Caco-2 (cell line): ENCODE data around the gene ZNF217. TPM values are rescaled to one million over a fixed set of nuclear protein-coding genes. Genes with fewer than 3 reads are reported as not detected.

Source experiments
- BruUV-seq: library from RNA; stranded (reverse); fragments of 400-500 nt; replicated peaks from 2 replicates; lab custom pipeline; 2021; lab: Mats Ljungman, UMichigan
- CTCF ChIA-PET: fragments of 300-600 bp; sonication (Branson Sonifier 250); formaldehyde crosslinking; loops from one replicate; lab custom pipeline; 2022; ENCODE audit warnings: antibody characterized with exemption; lab: Charles Lee
- POLR2A ChIA-PET: fragments of 300-600 bp; sonication (Branson Sonifier 250); formaldehyde crosslinking; loops from one replicate; lab custom pipeline; 2022; ENCODE audit warnings: antibody characterized with exemption; lab: Charles Lee
- DNase-seq, 2 experiments: peaks; one replicate each; pipeline versions ENCODE4 v3.0.0 to v3.0.0-alpha.2; 2020 to 2022
- H3K27me3 ChIP-seq: replicated peaks from 2 replicates; pipeline ENCODE4 v1.6.0; 2011; ENCODE audit warnings: low read length; ENCODE audit not compliant: control insufficient read depth, insufficient read depth
- H3K36me3 ChIP-seq: 2 replicates; pipeline ENCODE4 v1.5.1; 2011; ENCODE audit warnings: low read length; ENCODE audit not compliant: control insufficient read depth, insufficient read depth
- H3K4me1 ChIP-seq: fragments of 250-450 bp; sonication (Bioruptor Pico); 2 replicates; pipeline ENCODE4 v1.5.1; 2020; ENCODE audit warnings: mild to moderate bottlenecking
- H3K4me3 ChIP-seq: 2 replicates; pipeline ENCODE4 v1.5.1; 2011; ENCODE audit warnings: low read depth, mild to moderate bottlenecking, control low read depth, low read length
- H3K9me3 ChIP-seq: fragments of 250-450 bp; sonication (Bioruptor Pico); 2 replicates; pipeline ENCODE4 v1.5.1; 2020; ENCODE audit warnings: mild to moderate bottlenecking, moderate library complexity
- H3K27ac Mint-ChIP-seq: one replicate; pipeline ENCODE4 v1.8.0; 2022; ENCODE audit warnings: mixed read lengths; ENCODE audit not compliant: unreplicated experiment
- H3K27me3 Mint-ChIP-seq: one replicate; pipeline ENCODE4 v1.8.0; 2022; ENCODE audit warnings: mixed read lengths; ENCODE audit not compliant: insufficient read depth, unreplicated experiment
- H3K36me3 Mint-ChIP-seq: one replicate; pipeline ENCODE4 v1.8.0; 2022; ENCODE audit warnings: mild to moderate bottlenecking, mixed read lengths; ENCODE audit not compliant: insufficient read depth, unreplicated experiment
- H3K4me1 Mint-ChIP-seq: one replicate; pipeline ENCODE4 v1.8.0; 2022; ENCODE audit warnings: low read depth, mixed read lengths; ENCODE audit not compliant: unreplicated experiment
- H3K4me3 Mint-ChIP-seq: one replicate; pipeline ENCODE4 v1.8.0; 2022; ENCODE audit warnings: mild to moderate bottlenecking, moderate library complexity, mixed read lengths; ENCODE audit not compliant: unreplicated experiment
- H3K9me3 Mint-ChIP-seq: one replicate; pipeline ENCODE4 v1.8.0; 2022; ENCODE audit warnings: mixed read lengths; ENCODE audit not compliant: unreplicated experiment
- CTCF ChIP-seq, 2 experiments: fragments of 200-600 bp in 1 of 2; IDR thresholded peaks; 1 replicate in 1 of 2; 2 replicates in 1 of 2; pipeline versions ENCODE4 v1.5.1 to v1.8.0; 2011 to 2022; ENCODE audit warnings: antibody characterized with exemption in 1 of 2, control low read depth in 1 of 2, inconsistent platforms in 1 of 2, low read depth in 1 of 2, low read length in 1 of 2, mild to moderate bottlenecking in 1 of 2, moderate library complexity in 1 of 2; ENCODE audit not compliant: insufficient read depth in 1 of 2, severe bottlenecking in 1 of 2, unreplicated experiment in 1 of 2
- intact Hi-C: fragments of 100-400 bp; cut with micrococcal nuclease; formaldehyde crosslinking; loops from one replicate; pipeline ENCODE4 v1.10.0; 2022; ENCODE audit not compliant: unreplicated experiment
- total RNA-seq: library from RNA; stranded (reverse); gene quantifications from 2 replicates; pipeline ENCODE4 v1.2.3, GENCODE V29; 2022

Gene ZNF217
- total RNA-seq, 1 experiment from 2014 or later: 65.5 TPM

GRCh38 chr20:53574259-53574789, 19.3 kb downstream of the ZNF217 start:
- CTCF ChIA-PET: no interaction called here

GRCh38 chr20:53571555-53572286, 21.9 kb downstream of the ZNF217 start:
- Mint-ChIP-seq H3K9me3 (no peaks in the 10 kb centered on the region), H3K36me3 (peaks cover 100% of the 10 kb centered on the region), H3K27ac (no peak overlapping the region), H3K4me1 (no peaks in the 10 kb centered on the region), H3K27me3 (no peaks in the 10 kb centered on the region), H3K4me3 (no peak overlapping the region)
- intact Hi-C loops: no loop called here
- Histone ChIP-seq H3K4me1 (no peaks in the 10 kb centered on the region), H3K9me3 (no peaks in the 10 kb centered on the region), H3K27me3 (no peaks in the 10 kb centered on the region), H3K36me3 (peaks cover 27% of the 10 kb centered on the region), H3K4me3 (no peak overlapping the region)
- CTCF ChIA-PET: no interaction called here
- POLR2A ChIA-PET: no interaction called here
- no TSS peak for BruUV-seq
- DNase-seq: peak in 1 of 2 experiments; percentile 23
- no peak for TF ChIP-seq CTCF (IDR thresholded peaks at IDR 0.05; ENCODE audit: insufficient read depth in 1 of 2, low read depth in 1 of 2, low read length in 1 of 2, severe bottlenecking in 1 of 2, unreplicated experiment in 1 of 2)

More at GRCh38 chr20:53574259-53574789, 19.3 kb downstream of the ZNF217 start:
- H3K9me3 ChIP-seq: no peaks in the 10 kb centered on the region
- TF ChIP-seq CTCF (IDR thresholded peaks at IDR 0.05; ENCODE audit: insufficient read depth in 1 of 2, low read depth in 1 of 2, low read length in 1 of 2, severe bottlenecking in 1 of 2, unreplicated experiment in 1 of 2): no peak
- intact Hi-C loops: no loop called here
- POLR2A ChIA-PET: no interaction called here
- H3K36me3 Mint-ChIP-seq: peaks cover 100% of the 10 kb centered on the region
- peak in 1 of 2 experiments; percentile 25 for DNase-seq
- no TSS peak for BruUV-seq
- no peak overlapping the region for H3K4me3 ChIP-seq
- no peaks in the 10 kb centered on the region for H3K9me3 Mint-ChIP-seq
- H3K27ac Mint-ChIP-seq: peak overlapping the region; percentile 13
- H3K4me1 Mint-ChIP-seq: peaks cover 10% of the 10 kb centered on the region
- no peaks in the 10 kb centered on the region for H3K27me3 ChIP-seq
- peaks cover 20% of the 10 kb centered on the region for H3K4me1 ChIP-seq
- H3K27me3 Mint-ChIP-seq: no peaks in the 10 kb centered on the region
- H3K4me3 Mint-ChIP-seq: no peak overlapping the region
- peaks cover 26% of the 10 kb centered on the region for H3K36me3 ChIP-seq

- BruUV-seq: no TSS peak
- Mint-ChIP-seq H3K36me3 (peaks cover 100% of the 10 kb centered on the region), H3K27ac (no peak overlapping the region), H3K4me1 (no peaks in the 10 kb centered on the region), H3K9me3 (no peaks in the 10 kb centered on the region), H3K4me3 (no peak overlapping the region), H3K27me3 (no peaks in the 10 kb centered on the region)
- TF ChIP-seq CTCF (IDR thresholded peaks at IDR 0.05; ENCODE audit: insufficient read depth in 1 of 2, low read depth in 1 of 2, low read length in 1 of 2, severe bottlenecking in 1 of 2, unreplicated experiment in 1 of 2): no peak
- peaks cover 26% of the 10 kb centered on the region for H3K36me3 ChIP-seq
- H3K4me3 ChIP-seq: no peak overlapping the region
- H3K9me3 ChIP-seq: no peaks in the 10 kb centered on the region
- H3K4me1 ChIP-seq: no peaks in the 10 kb centered on the region
- CTCF ChIA-PET: interaction anchor here (1.0 to 2.1 kb wide), 2 partner anchors 166 to 369 kb away, joined by 3 to 4 read pairs; no protein-coding TSS in a partner anchor
- intact Hi-C loops: no loop called here
- no peaks in the 10 kb centered on the region for H3K27me3 ChIP-seq
- POLR2A ChIA-PET: no interaction called here
- peak in 1 of 2 experiments; percentile 26 for DNase-seq
Observed at GRCh38 chr20:53570446-53571276, 23.0 kb downstream of the ZNF217 start.
